GM21526 (cell line): ENCODE results near the gene SLC6A13.
"Not testable (repeated sequence)": the region's sequence is repeated elsewhere in the genome, so short reads cannot be mapped to it uniquely, and the experiment has no call there.

Source experiments
- ATAC-seq: cut with Tn5 transposase; IDR thresholded peaks from one replicate; pipeline ENCODE4 v1.9.1; 2021; ENCODE audit warnings: moderate library complexity; ENCODE audit not compliant: unreplicated experiment, low FRiP score

The SLC6A13 gene

DNA sequence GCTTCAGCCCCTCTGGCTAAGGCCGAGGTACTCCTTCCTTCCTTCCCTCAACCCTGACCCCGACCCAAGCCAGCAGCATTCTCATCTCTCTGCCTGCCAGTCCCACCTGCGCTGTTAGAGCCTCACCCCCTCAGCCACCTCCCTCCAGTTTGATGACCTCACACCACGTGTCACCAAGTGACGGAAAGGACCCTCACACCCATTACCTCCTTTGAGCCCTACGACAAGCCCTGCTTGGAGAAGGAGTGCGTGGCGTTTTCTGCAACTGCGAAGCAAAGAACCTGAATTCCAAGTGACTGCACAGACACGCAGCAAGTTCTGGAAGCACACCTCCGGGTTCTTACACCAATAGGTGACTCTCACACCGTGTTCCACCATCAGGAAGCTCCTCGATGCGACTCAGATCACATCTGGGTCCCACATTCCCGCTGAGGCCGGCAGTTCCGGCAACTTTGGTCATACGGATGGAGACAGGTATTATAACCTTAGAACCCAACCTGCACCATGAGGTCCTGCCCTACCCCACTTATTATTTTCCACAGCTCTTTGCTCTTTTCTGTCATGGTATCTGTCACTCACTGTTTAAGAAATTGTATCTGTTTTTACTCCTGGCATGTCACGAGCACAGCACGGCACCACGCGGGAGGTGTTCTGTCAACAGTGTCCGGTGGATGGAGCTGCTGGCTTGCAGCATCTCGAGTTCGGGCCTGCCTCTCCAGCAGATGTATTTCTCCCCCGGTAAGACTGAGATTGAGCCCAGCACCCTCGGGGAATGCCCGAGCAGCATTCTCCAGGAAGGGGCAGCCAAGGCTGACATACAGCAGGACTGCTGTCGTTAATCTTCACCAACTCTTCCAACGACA lies 43.7 kb downstream of the SLC6A13 start:
- no peak for ATAC-seq

DNA sequence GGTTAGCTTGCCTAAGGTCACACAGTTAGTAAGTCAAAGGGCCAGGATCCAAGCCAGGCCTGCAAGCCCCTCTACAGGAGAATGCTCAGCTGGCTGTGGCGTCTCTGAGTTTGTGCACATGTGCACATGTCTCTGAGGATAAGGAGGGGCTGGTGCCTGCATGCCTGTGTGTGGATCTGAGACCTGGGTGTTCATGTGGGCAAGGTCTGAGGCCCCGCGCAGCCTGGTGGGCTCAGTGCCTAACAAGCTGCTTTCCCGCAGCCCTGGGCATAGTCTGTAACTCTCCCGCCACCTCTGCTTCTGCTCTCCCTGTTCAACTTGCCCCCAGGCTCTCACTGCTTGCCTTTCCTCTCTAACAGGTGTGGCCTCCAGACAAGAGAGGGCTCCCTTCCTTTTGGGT lies 44.4 kb downstream of the SLC6A13 start:
- no peak for ATAC-seq

DNA sequence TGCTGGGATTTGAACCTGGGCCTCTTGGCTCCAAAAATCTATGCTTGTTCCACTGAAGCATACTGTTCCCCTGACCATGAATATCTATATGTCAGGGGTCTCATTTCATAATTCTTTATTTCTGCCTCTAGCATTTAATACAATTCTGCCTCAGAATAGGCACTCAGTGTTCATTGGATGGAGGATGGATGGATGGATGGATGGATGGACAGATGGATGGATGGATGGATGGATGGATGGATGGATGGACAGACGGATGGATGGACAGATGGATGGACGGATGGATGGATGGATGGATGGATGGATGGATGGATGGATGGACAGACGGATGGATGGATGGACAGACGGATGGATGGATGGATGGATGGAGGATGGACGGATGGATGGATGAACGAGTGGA lies 45.6 kb downstream of the SLC6A13 start:
- ATAC-seq, result not testable (repeated sequence)

DNA sequence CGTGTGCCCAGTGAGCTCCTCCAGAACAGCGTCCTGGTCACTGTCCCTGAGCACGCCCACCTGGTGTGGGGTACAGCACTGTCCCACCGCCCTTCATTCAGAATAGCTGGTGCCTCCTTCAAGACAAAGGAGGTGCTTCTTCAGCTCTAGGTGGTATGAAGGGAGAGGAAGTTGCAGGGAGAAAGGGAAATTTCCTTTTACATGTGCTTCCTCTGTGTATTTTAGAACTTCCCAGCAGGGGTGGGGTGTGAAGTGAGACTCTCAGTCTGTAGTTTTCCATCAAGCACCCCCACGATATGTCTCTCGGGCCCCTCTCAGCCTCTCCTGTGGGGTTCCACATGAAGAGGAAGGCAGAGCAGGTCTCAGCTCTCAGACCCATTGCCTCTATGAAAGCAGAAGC lies 47.5 kb downstream of the SLC6A13 start:
- no peak for ATAC-seq

DNA sequence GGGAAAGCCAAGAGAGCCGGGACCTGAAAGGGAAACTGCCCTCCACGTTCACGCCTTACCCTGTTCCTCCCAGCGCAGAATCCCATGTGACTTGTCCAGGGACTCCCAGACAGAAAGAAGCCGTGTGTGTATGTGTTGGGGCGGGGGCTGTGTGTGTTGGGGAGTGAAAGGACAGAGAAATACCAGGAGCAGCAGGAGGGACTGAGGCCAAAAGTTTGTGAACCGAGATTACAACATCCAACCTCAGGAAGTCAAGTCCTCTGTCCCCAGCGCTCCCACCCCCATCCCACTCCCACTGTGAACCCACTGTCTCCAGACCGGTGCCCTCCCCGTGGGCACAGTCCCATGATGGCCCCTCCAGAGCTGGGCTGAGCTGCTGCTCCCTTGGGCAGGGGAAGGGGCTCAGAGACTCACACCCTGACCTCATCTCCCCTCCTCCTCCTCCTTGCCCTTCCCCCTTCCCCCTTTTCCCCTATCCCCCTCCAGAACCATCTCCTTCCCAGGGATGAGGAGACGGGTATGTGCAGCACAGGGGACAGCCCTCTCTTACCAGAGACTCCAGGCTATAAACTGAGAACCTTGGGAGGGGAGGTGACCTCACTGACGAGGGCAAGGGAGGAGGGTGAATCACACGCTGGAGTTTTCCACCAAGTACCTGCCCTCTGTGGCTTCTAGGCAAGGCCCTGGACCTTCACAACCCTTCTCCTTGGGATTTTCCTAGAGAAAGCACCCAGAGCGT lies 48.5 kb downstream of the SLC6A13 start, which contains the start of gene SLC6A12:
SLC6A12 (minus strand) TSS at position 155 of the 739 bp plus-strand sequence. CDS start 4,171 bp downstream, outside the sequence.
- no peak for ATAC-seq

DNA sequence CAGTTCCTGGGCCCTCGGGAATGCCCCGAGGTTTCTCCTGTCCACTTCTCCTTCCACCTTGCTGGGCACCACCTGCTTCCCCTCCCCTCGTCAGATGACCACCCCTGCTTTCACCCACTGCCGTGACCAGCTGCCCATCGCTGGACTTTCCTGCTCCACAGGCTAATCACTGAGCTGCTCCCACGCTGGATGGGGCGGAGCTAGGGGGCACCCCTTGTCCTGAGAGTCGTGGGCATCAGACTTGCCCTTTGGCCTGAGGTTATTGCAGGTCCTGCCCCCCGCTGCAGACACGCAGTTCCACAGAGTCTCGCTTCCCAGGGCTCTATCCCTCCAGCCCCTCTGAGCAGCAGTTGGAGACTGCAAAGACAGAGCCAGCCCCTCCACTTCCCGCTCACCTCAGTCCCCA lies 49.1 kb downstream of the SLC6A13 start:
- ATAC-seq, result no peak

DNA sequence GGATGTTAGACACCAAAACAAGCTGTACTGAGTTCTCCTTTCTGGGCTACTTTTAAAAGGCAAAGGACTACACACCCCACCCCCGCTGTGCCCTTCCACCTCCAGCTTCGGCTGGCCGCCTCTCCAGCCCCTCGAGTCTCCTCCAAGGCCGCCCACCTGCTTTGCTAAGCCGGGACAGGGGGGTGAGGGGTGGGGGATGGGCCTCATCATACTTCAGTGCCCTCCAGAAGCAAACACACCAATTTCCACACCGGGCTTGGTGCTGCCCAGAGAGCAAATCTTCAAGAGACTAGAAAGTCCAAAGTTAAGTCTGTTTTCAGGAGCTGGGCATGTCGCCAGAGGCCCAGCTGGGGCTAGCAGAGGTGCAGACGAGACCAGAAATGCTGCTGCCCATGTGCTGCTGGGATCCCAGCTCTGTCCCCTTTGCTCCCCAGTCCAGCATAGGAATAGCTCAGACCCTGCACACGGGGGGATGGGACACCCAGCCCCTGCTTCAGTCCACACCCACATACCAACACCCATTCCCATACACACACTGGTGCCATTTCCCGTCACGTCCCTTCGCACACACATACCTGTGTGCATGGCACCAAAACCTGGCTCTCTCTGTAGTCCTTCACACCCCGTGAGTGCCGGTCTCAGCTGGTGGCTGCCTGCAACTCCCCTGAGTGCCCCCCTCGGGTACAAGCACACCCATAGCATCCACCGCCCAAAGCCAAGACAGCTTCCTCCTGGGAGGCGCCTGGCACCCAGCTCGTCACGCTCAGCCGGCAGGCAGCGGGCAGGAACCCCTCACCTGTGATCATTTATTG lies 49.7 kb downstream of the SLC6A13 start:
- ATAC-seq, result no peak

DNA sequence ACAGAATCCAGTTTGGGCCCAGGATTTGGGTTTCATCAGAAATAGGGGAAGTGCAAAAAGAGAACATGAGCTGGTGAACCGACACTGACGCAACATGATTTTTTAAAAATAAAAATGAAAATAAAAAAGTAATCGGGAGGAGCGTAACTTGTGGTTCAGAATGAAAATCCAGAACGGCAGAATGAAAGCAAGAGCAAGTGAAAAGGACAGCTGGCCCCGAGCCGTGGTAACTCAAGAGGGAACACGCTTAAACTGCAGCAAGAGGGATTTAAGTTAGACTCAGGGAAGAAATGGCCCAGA lies 50.3 kb downstream of the SLC6A13 start:
- ATAC-seq, result no peak

DNA sequence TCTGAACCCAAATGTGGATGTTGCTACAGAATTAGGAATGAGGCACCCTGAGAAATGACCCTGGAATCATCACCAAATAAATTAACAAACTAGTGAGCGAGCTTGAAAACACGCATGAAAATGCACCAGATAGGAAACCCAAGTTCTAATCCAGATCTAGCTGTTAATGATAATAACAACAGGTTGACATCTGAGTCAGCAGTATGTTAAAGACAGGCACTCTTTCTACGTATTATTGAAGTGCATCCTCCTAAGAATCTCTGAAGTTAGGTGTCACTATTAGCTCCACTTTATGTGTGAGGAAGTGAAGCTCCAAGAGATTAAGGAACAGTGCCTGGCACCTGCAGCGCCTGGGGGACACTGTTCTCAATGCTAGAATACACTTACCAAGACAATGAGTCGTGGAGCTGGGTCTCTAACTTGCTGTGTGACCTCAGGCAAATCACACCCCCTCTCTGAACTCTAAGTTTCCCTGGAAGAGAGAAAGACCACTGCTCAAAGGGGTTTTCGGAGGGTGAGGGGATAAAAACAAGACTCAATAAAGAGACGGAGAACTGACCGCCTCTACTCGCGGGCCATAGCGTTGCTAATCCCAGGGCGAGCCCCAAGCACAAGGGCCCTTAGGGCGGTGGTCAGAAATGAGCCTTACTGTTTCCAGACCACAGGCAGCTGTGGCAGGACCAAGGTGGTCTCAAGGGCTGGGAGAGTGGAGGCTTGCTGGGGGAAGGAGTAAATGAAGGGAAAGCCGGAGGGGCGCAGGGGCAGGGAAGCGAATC lies 50.8 kb downstream of the SLC6A13 start:
- ATAC-seq, result no peak

DNA sequence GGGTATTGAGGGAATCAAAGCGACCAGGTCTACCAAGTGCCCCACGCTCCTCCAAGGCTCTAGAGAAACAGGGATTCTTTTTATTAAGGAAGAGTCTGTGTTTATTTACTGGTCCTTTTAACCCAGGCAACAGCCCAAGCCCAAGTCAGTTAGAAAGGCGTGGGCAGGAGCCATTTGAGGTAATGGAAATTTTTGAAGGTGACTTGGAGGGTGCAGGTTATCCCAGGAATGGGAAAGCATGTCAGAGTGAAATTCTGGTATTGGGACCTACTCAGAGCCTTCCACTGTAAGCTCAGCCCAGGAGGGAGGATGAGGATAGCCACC lies 51.5 kb downstream of the SLC6A13 start:
- no peak for ATAC-seq

DNA sequence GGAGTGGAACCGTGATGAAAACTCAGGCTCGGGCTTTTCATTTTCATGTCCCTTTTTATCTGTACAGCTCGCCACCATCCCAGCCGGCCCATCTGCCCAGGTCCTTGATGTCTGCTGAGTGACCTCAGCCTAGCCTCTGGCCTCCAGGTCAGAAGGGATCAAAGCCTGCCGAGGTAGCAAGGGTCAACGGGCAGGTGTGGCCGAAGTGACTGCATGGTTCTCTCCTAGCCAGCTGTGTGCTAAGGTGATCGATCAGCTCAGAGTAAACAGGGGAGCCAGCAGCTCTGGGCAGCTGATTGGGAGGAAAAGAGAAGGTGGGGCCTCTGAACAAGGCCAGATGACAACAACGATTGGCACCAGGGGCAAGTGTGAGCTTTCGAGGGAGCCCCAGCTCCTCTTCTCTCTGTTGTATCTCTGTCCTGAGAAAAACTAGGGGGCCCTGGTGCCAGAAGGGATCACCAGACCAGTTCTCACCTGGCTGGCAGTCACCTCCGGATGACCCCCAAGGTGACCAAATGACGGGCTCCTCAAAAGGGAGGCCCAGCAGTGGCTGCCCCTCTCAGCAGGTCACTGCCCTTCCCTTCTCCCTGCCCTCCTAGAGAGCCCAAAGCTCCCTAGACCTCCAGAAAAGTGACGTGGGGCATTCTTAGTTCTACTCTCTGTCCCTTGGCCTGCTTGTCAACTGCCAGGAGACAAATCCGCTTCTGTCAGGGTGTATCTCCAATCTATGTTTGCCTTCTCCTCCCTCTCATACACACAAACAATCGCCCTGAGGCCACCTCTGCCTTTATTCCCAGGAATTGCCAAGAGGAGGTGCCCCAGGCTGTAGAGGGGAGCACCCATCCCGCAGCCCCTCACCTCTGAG lies 52.1 kb downstream of the SLC6A13 start:
- no peak for ATAC-seq

DNA sequence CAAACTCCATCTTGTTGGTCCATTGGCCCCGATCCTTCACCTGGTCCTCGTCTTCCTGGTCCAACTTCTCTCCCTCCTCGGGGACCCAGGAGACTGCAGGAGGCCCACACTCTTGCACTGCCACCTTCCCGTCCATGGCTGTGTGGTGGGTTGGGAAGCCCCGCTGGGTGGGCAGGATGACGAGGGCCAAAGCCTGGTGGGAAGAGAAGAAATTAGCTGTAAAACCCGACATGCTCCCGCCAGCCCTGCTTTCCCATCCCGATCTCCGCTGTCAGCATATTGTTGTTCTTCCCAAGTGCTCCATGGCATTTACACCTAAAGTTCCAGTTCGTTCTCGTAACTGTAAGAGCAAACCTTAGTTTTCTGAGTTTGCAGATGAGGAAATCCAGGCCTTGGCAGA lies 52.8 kb downstream of the SLC6A13 start:
- no peak for ATAC-seq

DNA sequence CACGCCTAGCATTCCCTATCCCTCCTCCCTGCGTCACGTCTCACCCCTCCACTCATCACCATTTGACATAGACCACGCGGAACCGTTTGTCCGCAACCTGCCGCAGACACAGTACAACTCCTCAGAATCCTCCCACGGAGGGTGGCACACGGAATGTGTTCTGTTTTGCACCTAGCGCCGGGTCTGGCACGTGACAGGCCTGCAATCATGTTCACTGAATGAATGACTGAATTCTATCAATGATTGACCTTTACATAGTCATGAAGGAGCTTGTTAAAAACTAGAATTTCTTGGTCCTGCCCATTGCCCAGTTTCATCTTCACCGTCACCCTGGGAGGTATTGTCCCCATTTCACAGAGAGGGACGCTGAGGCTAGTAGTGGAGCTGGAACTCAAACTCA lies 53.4 kb downstream of the SLC6A13 start:
- no peak for ATAC-seq

DNA sequence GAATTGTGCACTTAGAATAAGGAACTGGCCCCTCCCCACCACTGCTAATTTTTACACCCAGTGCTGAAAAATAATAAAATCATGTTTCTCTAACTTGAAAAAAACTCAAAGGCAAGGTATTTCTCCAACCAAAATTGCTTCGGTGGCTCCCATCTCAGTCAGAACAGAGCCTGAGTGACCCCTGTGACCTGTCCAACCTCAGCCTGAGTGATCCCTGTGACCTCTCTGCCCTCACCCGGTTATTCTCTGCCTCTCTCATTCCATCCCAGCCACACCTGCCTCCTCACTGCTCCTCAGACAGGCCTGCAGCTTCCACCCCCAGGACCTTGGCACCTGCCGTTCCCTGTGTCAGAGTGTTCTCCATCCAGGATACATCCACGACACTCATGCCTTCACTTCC lies 53.8 kb downstream of the SLC6A13 start:
- no peak for ATAC-seq

DNA sequence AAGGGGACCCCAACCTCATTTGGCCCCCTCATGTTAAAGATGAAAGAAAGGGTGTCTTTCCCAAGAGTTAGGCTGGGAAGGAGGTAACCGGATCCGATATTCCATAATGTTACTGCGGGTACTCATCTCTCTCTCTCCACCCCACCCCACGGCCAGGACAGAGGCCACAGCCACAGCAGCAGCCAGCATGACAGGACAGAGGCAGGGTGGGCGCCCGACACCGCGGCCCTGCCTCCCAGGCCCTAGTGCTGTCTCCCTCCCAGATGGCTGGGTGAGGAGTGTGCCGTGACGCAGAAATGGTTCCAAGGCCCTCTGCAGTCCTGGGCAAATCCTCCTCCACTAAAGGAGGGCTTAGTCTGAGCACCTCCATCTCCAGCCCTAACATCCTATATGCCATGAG lies 54.8 kb downstream of the SLC6A13 start:
- ATAC-seq, result no peak

DNA sequence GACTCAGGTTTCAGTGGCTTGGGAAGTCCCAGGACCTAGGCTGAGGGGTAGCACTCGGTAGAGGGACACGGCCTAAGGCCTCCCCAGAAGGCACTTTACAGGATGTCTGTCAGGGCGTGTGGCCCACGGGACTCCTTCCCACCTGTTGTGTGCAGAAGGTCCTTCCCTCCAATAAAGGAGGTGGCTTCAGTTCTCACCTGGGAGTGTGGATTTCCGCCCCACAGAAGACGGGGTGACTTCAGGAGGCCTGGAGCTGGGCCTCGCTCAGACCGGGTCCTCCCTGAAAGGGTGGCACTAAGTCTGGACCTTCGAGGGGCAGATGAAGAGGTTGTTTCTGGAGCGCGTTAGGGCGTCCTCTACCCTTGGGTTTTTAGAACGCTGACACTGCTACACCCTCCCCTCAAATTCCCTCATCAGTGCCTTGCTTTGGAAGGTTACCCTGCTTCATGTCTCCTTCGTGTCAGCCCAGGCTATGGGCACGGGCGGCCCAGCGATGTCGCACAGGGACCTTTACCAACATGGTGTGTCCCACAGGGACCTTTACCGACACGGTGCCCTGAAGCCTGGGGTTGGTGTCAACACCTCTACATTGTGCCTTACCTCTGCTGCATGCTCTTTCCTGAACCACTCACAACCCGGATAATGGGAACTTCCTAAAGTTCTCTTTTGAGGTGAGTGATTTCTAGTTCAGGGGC lies 55.7 kb downstream of the SLC6A13 start:
- ATAC-seq, result no peak

DNA sequence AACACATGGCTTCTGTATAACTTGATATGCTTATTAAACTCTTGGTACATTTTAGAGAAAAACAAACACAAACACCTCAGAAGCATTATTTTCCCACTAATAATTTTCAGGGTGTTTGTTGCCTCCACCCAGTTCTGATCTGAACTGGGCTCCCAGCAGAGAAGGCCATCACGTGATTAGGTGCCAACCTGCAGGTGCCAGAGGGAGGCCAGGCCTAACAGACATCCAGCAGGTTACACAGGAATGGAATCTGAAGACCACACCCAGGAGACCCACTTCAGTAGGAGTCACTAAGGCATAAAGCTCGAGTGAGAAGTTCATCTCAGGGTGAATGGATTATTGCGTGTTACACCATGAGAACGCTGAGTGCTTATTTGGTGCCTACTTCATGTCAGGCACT lies 57.6 kb downstream of the SLC6A13 start:
- ATAC-seq, result no peak

DNA sequence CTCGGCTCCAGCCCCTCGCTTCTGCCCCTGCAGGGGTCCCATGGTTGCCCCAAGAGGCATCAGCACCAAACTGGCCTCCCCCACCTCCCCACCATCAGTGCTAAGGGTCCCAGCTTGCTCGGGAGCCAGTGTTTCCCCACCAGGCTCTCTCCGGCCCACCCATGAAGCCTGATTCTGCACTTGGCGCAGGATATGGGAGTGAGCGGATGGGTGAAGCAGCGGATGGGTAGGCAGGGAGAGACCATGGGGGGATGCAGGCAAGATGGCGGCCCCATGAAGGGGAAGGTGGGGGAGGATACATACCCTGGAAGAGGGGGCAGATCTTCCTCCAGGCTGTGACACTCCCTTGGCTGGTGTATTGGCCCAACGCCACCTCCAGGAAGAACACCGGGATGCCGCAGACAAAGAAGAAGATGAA lies 58.4 kb downstream of the SLC6A13 start:
- ATAC-seq, result no peak
